ENCODE measurements around the gene IQUB.

- no peak for TF ChIP-seq POLR2A (IDR thresholded peaks at IDR 0.05; ENCODE audit: low read depth)
- TF ChIP-seq CTCF (IDR thresholded peaks at IDR 0.05): no peak
Observed at GRCh38 chr7:123498031-123498430, 36.4 kb downstream of the IQUB start.

All from esophagus muscularis mucosa (tissue), 3 donors.